ENCODE data around the gene TMEM208. TPM values are rescaled to one million over a fixed set of nuclear protein-coding genes. Genes with fewer than 3 reads are reported as not detected.

Gene TMEM208
- total RNA-seq (2021; fragmentation: NEBNext Ultra II Directional; extraction: Animal tissue kit (Norgen Biotek cat#: 25700)) (37.7 and 37.9 TPM in 2 replicates), polyA plus RNA-seq (2011; rRNA removed) (93.9 and 100.0 TPM in 2 replicates), polyA minus RNA-seq (2011; rRNA and poly(A)+ RNA removed) (43.1 and 48.2 TPM in 2 replicates)
- 76.6 TPM for polyA plus RNA-seq (2011; cell fraction: cytosol; rRNA removed)
- polyA plus RNA-seq (2011; cell fraction: nucleus; rRNA removed): 66.5 TPM
- 42.9 to 57.2 TPM (median 49.6 TPM) in 4 replicates for polyA plus RNA-seq (2012, experiment 1 of 2)
- 71.1 TPM for polyA plus RNA-seq (2012, experiment 2 of 2)
- polyA plus RNA-seq (2013, experiment 1 of 2): 48.0 TPM
- polyA plus RNA-seq (2013, experiment 2 of 2): 59.4 TPM
- 20.2 TPM for polyA minus RNA-seq (2011; cell fraction: cytosol; rRNA and poly(A)+ RNA removed)
- 38.5 TPM for polyA minus RNA-seq (2011; cell fraction: nucleus; rRNA and poly(A)+ RNA removed)
- long read RNA-seq, experiment 1, transcript TMEM208-201 (6 exons, 793 nt): major isoform, 23 of 35 reads
- long read RNA-seq, experiment 1, partial matches to known transcripts: 11 of 35 reads
- long read RNA-seq, experiment 1, other reads (novel, unspliced or antisense): 1 of 35 reads
- long read RNA-seq, experiment 2, transcript TMEM208-201 (6 exons, 793 nt): major isoform, 11 of 19 reads
- long read RNA-seq, experiment 2, partial matches to known transcripts: 1 of 19 reads
- long read RNA-seq, experiment 2, other reads (novel, unspliced or antisense): 4 of 19 reads

DNA sequence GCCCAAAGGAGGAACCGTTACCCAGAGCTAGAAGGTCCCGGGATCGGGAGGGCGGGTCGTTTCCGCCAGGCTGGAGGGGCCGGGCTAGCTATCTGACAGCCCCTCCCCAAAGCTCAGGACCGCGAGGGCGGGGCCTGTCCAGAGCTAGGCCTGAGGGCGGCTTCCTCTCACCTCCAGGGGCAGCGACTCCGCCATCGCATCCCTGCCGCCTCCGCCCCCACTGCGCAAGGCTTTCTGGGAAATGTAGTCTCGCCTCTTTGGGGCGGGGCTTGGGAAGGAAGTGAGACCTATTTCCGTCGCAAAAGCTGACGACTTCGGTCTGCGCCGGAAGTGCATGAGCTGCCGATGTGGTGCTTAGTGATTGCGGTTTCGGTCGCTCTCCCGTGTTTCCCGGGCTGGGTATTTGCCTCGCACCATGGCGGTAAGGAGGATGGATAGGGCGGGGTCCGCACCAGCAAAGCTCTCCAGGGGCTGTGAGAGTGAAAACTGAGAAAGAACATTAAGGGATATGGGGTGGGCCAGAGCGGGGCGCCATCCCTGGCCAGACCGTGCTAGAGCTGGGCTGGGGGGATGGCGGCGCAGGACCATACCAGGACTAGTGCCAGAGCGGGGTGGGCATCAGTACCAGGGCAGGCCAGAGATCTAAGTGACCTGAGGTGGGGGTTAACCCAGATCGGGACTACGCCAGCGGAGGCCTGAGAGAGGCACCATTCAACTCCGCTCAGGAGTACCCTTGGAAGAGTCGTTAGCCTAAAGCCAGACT, at the start of gene TMEM208:
TMEM208 (plus strand) TSS at position 327 of the 763 bp plus-strand sequence; CDS start at position 416, 89 bp downstream.
- Histone ChIP-seq H3K56ac (replicated peaks; ENCODE audit: insufficient read length, low read depth, low read length) (no peak within 1 kb of the TSS), H2AK5ac (ENCODE audit: low read depth, low read length) (no peak within 1 kb of the TSS), H3K36me3 (ENCODE audit: control insufficient read depth in 2 of 4, insufficient read depth in 4 of 4, low read length in 3 of 4) (peaks cover 17 to 36% (median 32%) of the 10 kb centered on the region in 4 experiments; a peak in 7 of 8 replicates), H3K9me3 (ENCODE audit: insufficient read depth in 2 of 2, low read depth in 1 of 2, low read length in 1 of 2) (no peaks in the 10 kb centered on the region), H4K20me1 (replicated peaks in 1 of 2; ENCODE audit: control insufficient read depth in 1 of 2, insufficient read depth in 2 of 2, low read length in 2 of 2) (peaks cover 3 to 14% of the 10 kb centered on the region in 2 experiments), H3K4ac (replicated peaks; ENCODE audit: insufficient read length, low read depth, low read length) (no peak within 1 kb of the TSS), H4K5ac (ENCODE audit: insufficient read length, low read depth, low read length) (peak within 1 kb of the TSS; percentile 57), H3K4me2 (ENCODE audit: insufficient read depth in 1 of 2, low read depth in 2 of 2, low read length in 2 of 2) (peak within 1 kb of the TSS; percentile 74 to 92), H4K8ac (ENCODE audit: extremely low read depth, insufficient read depth, low read length) (peak within 1 kb of the TSS; percentile 98), H2BK120ac (replicated peaks; ENCODE audit: low read depth, low read length) (no peak within 1 kb of the TSS), H2BK5ac (ENCODE audit: low read depth, low read length) (peak within 1 kb of the TSS; percentile 49; the same call in 1 of the 2 replicates), H4K91ac (replicated peaks; ENCODE audit: insufficient read length, low read length) (no peak within 1 kb of the TSS), H2AFZ (ENCODE audit: low read length) (peak within 1 kb of the TSS; percentile 74; the same call in 1 of the 2 replicates), H3K4me3 (ENCODE audit: extremely low read depth in 1 of 4, insufficient read depth in 2 of 4, low read depth in 3 of 4, low read length in 4 of 4) (peak within 1 kb of the TSS; percentile 83 to 96 (median 94)), H3K79me1 (ENCODE audit: low read depth, low read length) (no peaks in the 10 kb centered on the region; the same call in 1 of the 2 replicates), H3K18ac (ENCODE audit: extremely low read depth, low read length) (no peak within 1 kb of the TSS), H2BK12ac (ENCODE audit: low read depth, low read length) (no peak within 1 kb of the TSS; the same call in 1 of the 2 replicates), H3K23ac (ENCODE audit: insufficient read length) (no peak within 1 kb of the TSS), H3K23me2 (ENCODE audit: low read depth, low read length) (peaks cover 5% of the 10 kb centered on the region), H3K9ac (replicated peaks in 1 of 4; ENCODE audit: extremely low read depth in 1 of 4, low read depth in 3 of 4, low read length in 3 of 4) (peak within 1 kb of the TSS; percentile 55 to 89 (median 82)), H3K79me2 (ENCODE audit: control insufficient read depth in 1 of 2, insufficient read depth in 2 of 2, low read length in 2 of 2) (peaks cover 0 to 13% of the 10 kb centered on the region in 2 experiments; a peak in 2 of 4 replicates), H3K27ac (ENCODE audit: low read depth, low read length) (peak within 1 kb of the TSS; percentile 74), H3K4me1 (replicated peaks in 1 of 4; ENCODE audit: control insufficient read depth in 3 of 4, insufficient read depth in 4 of 4, low read length in 3 of 4) (peaks cover 0 to 6% (median 3%) of the 10 kb centered on the region in 4 experiments; a peak in 3 of 7 replicates), H3K27me3 (replicated peaks in 1 of 4; ENCODE audit: control insufficient read depth in 3 of 4, extremely low read depth in 1 of 4, insufficient read depth in 3 of 4, low read length in 3 of 4) (no peaks in the 10 kb centered on the region; a peak in 4 of 7 replicates), H2BK15ac (ENCODE audit: low read length) (0 out of 2 replicates have a peak within 1 kb of the TSS, but pooled peaks have one; percentile 14), H3K14ac (ENCODE audit: insufficient read length) (no peak within 1 kb of the TSS), H2BK20ac (ENCODE audit: low read length) (no peak within 1 kb of the TSS)
- POLR2A ChIA-PET (ENCODE audit: partially characterized antibody): interaction anchor here (0.5 to 2.7 kb wide), 14 partner anchors 9 to 175 kb away, joined by 3 to 22 read pairs (median 7); partner anchors contain the start of genes EXOC3L1 and FHOD1
- 2% methylated on average over 40 of the region's 46 CpGs; no CpG with 5 or more reads in 1 of the 2 experiments for WGBS, 2 experiments (ENCODE audit: extremely low coverage in 1 of 2, insufficient coverage in 1 of 2, insufficient read length in 1 of 2, insufficient replicate concordance in 2 of 2, low coverage in 1 of 2, low lambda C conversion rate in 2 of 2, missing lambda C conversion rate in 1 of 2)
- peak; percentile 84 for FAIRE-seq
- CTCF ChIA-PET (ENCODE audit: partially characterized antibody): interaction anchor here (0.5 to 3.9 kb wide), 21 partner anchors 8 to 298 kb away, joined by 3 to 25 read pairs (median 4); partner anchors contain the start of genes ELMO3 and NOL3
- DNase-seq (ENCODE audit: low read depth in 1 of 2, low spot score in 2 of 2): peak; percentile 96 to 99
- TF ChIP-seq RBBP5 (IDR thresholded peaks at IDR 0.05; ENCODE audit: borderline replicate concordance, low read depth, low read length) (no peak; the same call in 1 of the 2 replicates), HDAC2 (IDR thresholded peaks at IDR 0.05; ENCODE audit: borderline replicate concordance in 1 of 2, low read depth in 2 of 2, low read length in 2 of 2) (peak in 1 of 2 experiments; percentile 95; a peak in 1 of 4 replicates), NRF1 (IDR thresholded peaks at IDR 0.05; ENCODE audit: low read depth, low read length) (no peak)
- TF ChIP-seq, protein P1, sequence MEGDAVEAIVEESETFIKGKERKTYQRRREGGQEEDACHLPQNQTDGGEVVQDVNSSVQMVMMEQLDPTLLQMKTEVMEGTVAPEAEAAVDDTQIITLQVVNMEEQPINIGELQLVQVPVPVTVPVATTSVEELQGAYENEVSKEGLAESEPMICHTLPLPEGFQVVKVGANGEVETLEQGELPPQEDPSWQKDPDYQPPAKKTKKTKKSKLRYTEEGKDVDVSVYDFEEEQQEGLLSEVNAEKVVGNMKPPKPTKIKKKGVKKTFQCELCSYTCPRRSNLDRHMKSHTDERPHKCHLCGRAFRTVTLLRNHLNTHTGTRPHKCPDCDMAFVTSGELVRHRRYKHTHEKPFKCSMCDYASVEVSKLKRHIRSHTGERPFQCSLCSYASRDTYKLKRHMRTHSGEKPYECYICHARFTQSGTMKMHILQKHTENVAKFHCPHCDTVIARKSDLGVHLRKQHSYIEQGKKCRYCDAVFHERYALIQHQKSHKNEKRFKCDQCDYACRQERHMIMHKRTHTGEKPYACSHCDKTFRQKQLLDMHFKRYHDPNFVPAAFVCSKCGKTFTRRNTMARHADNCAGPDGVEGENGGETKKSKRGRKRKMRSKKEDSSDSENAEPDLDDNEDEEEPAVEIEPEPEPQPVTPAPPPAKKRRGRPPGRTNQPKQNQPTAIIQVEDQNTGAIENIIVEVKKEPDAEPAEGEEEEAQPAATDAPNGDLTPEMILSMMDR (IDR thresholded peaks at IDR 0.05; ENCODE audit: control extremely low read depth in 1 of 3, insufficient read depth in 1 of 3, low read depth in 1 of 3, low read length in 3 of 3): peak in 2 of 3 experiments; percentile 17 to 27; a peak in 3 of 4 replicates
